Psoas muscle (tissue), 8 donors: Measurements from ENCODE around the gene PDE11A. TPM values are rescaled to one million over a fixed set of nuclear protein-coding genes. Genes with fewer than 3 reads are reported as not detected.

Source experiments
- ATAC-seq, 4 donors: fragments of 200-7000 bp; cut with Tn5 transposase; one replicate each; pipeline ENCODE4 v1.9.1; 2020; ENCODE audit warnings: moderate library complexity in 3 of 4, mild to moderate bottlenecking in 2 of 4
- DNase-seq, 2 donors: peaks; one replicate each; pipeline ENCODE4 v3.0.0-alpha.2; 2020
- H3K27ac ChIP-seq: fragments of 200-600 bp; one replicate; pipeline ENCODE4 v1.8.0; 2022
- H3K27me3 ChIP-seq, 3 donors: fragments of 200-600 bp in 1 of 3; one replicate each; pipeline versions ENCODE4 v1.6.1 to v1.8.0; 2013 to 2022; ENCODE audit warnings: low read length in 2 of 3, mild to moderate bottlenecking in 2 of 3, moderate library complexity in 1 of 3; ENCODE audit not compliant: insufficient read depth in 3 of 3
- H3K36me3 ChIP-seq, 2 donors: fragments of 200-600 bp in 1 of 2; one replicate each; pipeline versions ENCODE4 v1.6.1 to v1.8.0; 2013 to 2022; ENCODE audit warnings: low read depth in 1 of 2, mild to moderate bottlenecking in 1 of 2, moderate library complexity in 1 of 2; ENCODE audit not compliant: insufficient read depth in 1 of 2
- H3K4me1 ChIP-seq: fragments of 200-600 bp; one replicate; pipeline ENCODE4 v1.8.0; 2022
- H3K4me3 ChIP-seq: fragments of 200-600 bp; one replicate; pipeline ENCODE4 v1.8.0; 2022; ENCODE audit warnings: mild to moderate bottlenecking
- H3K9me3 ChIP-seq: fragments of 200-600 bp; one replicate; pipeline ENCODE4 v1.8.0; 2022
- WGBS, 3 donors: extraction: QIAGEN DNeasy Blood & Tissue Kit; methylation state at CpG; one replicate each; pipeline versions ENCODE4 v1.1.6 to v1.1.7; 2013; 5-methylcytosine and 5-hydroxymethylcytosine counted together
- intact Hi-C, 2 donors: fragments of 100-400 bp; cut with DNase I; formaldehyde crosslinking; loops; one replicate each; pipeline versions ENCODE4 v1.11.0 to v1.14.2; 2022
- polyA plus RNA-seq, 3 donors: library from polyadenylated mRNA; stranded (reverse); fragments of 200-250 nt; gene quantifications; one replicate each; pipeline ENCODE4 v1.2.3, GENCODE V29; 2013
- total RNA-seq, 4 donors: library from RNA; stranded (reverse); fragmentation: NEBNext Ultra II Directional in 2 of 4; extraction: Animal tissue kit (Norgen Biotek cat#: 25700) in 2 of 4; gene quantifications; one replicate each; pipeline versions ENCODE4 v1.2.1 to v1.2.4, GENCODE V29; 2021 to 2023
- TF ChIP-seq, protein P1 (sequence below): fragments of 200-600 bp; IDR thresholded peaks from one replicate; pipeline ENCODE4 v1.8.0; 2022; ENCODE audit warnings: antibody characterized with exemption
- donor health status: healthy with polysubstance abuse.
- donor health status: DM: no; HTN: no; CAD: no; lungs with moderate emphysema.
- donor health status: Bipolar disorder and iron deficiency.
- donor health status: healthy.
- donor health status: DM: yes; HTN: yes; CAD: no.
- donor health status: DM: no; HTN: no; CAD: no.
- donor health status: DM: no; HTN: no; CAD: no.
- donor health status: DM: yes; HTN: yes; CAD: no.

PDE11A gene
- total and polyA plus RNA-seq, 7 donors: 0.35 to 39.7 (median 2.3) TPM

DNA sequence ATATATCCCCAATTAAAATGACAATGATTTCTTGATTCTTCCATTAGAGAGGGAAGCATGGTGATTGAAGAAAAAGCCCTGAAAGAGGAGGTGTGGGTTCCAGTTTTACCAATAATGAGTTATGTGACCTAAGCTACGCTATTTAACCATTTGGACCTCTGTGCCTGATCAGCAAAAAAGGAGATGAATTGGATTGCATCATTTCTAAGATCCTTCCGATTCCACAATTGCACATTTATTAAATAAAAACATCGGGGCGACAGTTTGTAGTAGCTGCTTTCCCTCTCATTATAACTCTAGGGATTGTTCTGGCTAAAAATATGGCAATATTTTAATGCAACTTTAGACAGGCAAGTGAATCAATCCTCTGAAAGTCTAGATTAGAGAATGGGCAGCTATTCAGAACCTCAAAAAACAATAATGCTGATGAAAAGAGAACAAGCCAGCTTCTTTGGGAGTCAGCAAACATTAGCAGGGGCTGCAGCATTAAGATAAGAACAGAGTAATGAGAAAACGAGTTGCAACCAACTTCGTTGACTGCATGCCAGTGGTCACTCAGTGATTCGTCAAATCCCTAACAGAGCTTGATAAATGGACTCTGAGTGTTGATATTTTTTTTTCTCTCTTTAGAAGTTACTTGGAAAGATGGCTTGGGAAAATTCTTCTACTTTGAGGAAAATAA lies 378.8 kb downstream of the PDE11A start:
- Histone ChIP-seq H3K9me3 (no peaks in the 10 kb centered on the region), H3K36me3 (no peaks in the 10 kb centered on the region), H3K4me1 (no peaks in the 10 kb centered on the region), H3K4me3 (no peak overlapping the region), H3K27me3 (no peaks in the 10 kb centered on the region), H3K27ac (no peak overlapping the region)
- intact Hi-C loops: no loop called here
- DNase-seq (no peak), ATAC-seq (no peak)
- TF ChIP-seq, protein P1, sequence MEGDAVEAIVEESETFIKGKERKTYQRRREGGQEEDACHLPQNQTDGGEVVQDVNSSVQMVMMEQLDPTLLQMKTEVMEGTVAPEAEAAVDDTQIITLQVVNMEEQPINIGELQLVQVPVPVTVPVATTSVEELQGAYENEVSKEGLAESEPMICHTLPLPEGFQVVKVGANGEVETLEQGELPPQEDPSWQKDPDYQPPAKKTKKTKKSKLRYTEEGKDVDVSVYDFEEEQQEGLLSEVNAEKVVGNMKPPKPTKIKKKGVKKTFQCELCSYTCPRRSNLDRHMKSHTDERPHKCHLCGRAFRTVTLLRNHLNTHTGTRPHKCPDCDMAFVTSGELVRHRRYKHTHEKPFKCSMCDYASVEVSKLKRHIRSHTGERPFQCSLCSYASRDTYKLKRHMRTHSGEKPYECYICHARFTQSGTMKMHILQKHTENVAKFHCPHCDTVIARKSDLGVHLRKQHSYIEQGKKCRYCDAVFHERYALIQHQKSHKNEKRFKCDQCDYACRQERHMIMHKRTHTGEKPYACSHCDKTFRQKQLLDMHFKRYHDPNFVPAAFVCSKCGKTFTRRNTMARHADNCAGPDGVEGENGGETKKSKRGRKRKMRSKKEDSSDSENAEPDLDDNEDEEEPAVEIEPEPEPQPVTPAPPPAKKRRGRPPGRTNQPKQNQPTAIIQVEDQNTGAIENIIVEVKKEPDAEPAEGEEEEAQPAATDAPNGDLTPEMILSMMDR: no peak
- WGBS, 3 donors: 76 to 84% (median 77%) methylated on average over 7 of the region's 7 CpGs

DNA sequence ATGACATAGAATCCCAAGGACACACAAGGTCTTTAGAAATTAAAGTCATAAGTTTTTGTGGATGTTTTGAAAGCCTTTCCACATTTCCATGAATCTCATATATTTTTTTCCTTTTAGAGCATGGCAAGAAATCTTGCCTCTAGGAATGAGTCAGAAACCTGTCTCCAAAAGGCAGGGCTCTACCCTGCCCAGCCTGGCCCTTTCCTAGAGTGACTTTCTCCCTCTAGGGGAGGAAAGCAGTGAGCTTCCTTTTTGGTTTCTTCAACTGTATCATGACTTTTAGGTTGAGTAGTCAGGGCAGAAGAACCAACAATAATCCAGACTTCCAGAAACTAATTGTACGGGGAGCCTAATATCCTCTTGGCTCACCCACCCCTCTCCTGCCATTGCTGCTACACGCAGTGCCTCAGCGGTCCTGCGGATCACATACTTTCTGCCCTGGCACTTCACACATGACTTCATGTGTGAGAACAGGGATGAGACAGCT lies 379.8 kb downstream of the PDE11A start:
- Histone ChIP-seq H3K27me3 (no peaks in the 10 kb centered on the region), H3K4me3 (no peak overlapping the region), H3K36me3 (no peaks in the 10 kb centered on the region), H3K27ac (no peak overlapping the region), H3K9me3 (no peaks in the 10 kb centered on the region), H3K4me1 (no peaks in the 10 kb centered on the region)
- ATAC-seq (no peak), DNase-seq (no peak)
- 91 to 93% (median 93%) methylated on average over 4 of the region's 4 CpGs for WGBS, 3 donors
- TF ChIP-seq, protein P1: no peak
- intact Hi-C loops: no loop called here

DNA sequence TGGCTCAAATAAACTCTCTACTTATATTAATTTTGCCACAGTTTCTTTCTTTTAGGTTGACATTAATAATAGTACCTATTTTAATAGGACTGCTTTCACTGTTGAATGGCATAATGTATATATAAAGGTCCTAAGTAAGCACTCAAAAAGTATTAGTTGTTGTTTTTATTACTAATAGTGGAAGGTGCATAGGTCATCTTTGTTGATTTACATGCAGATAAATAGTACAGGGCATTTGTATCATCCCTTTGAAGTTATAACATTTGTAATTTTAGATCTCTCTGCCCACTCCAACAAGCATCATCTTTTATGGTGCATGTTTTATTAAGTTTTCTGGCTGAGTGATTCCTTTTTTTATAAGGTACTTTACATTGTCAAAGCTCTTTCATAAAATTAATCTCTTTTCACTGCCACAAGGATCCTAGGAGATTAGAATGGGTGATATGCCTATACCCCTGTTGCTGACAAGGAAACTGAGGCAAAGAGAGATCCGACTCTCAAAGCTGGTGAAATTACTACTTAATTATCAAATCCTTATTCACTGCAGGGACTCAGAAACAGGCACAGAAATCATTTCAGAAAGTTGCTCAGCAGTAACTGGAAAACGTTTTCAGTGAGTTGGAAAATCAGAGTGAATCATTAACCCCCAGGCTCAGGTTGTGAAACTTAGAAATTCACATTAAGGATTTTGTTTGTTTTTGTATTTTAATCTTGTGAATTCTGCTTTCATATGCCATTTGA lies 380.4 kb downstream of the PDE11A start:
- H3K27me3 ChIP-seq: no peaks in the 10 kb centered on the region
- no peak overlapping the region for H3K4me3 ChIP-seq
- H3K9me3 ChIP-seq: no peaks in the 10 kb centered on the region
- TF ChIP-seq, protein P1: no peak
- no peak for ATAC-seq
- H3K4me1 ChIP-seq: no peaks in the 10 kb centered on the region
- DNase-seq: no peak
- 57 to 73% (median 60%) methylated on average over 2 of the region's 2 CpGs for WGBS, 3 donors
- no peak overlapping the region for H3K27ac ChIP-seq
- no peaks in the 10 kb centered on the region for H3K36me3 ChIP-seq
- intact Hi-C loops: no loop called here

DNA sequence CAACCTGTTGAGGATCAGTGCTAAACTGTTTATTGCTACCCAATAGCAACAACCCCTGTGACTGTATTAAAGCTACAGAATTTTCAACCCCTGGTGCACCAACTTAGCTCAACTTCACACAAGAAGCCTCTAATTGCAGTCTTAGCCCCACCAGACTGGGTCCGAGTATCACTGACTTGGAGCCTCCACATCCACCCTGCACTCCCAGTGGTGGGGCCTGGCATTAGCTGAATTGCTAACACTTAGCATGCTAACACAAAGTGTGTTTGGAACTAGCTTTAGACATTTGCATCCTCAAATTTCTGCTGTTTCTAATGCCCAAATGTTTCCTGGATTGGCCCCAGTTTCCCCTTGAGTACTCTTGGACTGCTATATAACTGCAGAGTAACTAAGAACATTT lies 381.4 kb downstream of the PDE11A start:
- TF ChIP-seq, protein P1: no peak
- no peak overlapping the region for H3K4me3 ChIP-seq
- no peaks in the 10 kb centered on the region for H3K36me3 ChIP-seq
- 0% methylated on average over 1 of the region's 1 CpG for WGBS, 3 donors
- DNase-seq: no peak
- no peaks in the 10 kb centered on the region for H3K4me1 ChIP-seq
- no peaks in the 10 kb centered on the region for H3K9me3 ChIP-seq
- no peak overlapping the region for H3K27ac ChIP-seq
- ATAC-seq: no peak
- intact Hi-C loops: no loop called here
- H3K27me3 ChIP-seq: no peaks in the 10 kb centered on the region
